SH-SY5Y (cell line): ENCODE measurements around the gene HNRNPU.

Source experiments
- GATA2 ChIP-seq: IDR thresholded peaks from 2 replicates; pipeline ENCODE4 v1.6.1; 2011; ENCODE audit warnings: mild to moderate bottlenecking, low read depth, low read length
- GATA3 ChIP-seq: IDR thresholded peaks from 2 replicates; pipeline ENCODE4 v1.6.1; 2011; ENCODE audit warnings: low read depth, mild to moderate bottlenecking, low read length, moderate library complexity

DNA sequence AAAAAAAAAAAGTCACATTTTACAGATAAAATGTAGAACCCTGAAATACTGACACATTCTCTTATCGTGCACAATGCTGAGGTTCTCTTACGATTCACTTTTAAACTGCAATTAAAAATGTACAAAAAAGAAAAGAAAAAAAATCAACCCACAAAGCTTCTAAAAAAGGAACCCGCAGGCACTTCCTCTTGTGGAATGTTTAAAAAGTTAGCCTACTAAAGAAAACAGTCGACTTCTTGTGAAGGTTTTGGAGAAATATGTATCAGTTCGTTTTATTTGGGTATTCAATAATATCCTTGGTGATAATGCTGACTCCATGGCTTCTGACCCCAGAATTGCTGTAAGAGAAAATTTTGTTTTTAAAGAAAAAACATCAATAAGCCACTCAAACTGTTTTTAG, 10.2 kb downstream of the HNRNPU start:
- TF ChIP-seq GATA2 = no peak
- no peak for TF ChIP-seq GATA3
